HG03280 (cell line): ENCODE results near the gene ACY1.

ENCODE experiments used
- ATAC-seq: cut with Tn5 transposase; IDR thresholded peaks from one replicate; pipeline ENCODE4 v1.9.1; 2021; ENCODE audit warnings: mild to moderate bottlenecking, moderate library complexity; ENCODE audit not compliant: unreplicated experiment

ACY1 gene

DNA sequence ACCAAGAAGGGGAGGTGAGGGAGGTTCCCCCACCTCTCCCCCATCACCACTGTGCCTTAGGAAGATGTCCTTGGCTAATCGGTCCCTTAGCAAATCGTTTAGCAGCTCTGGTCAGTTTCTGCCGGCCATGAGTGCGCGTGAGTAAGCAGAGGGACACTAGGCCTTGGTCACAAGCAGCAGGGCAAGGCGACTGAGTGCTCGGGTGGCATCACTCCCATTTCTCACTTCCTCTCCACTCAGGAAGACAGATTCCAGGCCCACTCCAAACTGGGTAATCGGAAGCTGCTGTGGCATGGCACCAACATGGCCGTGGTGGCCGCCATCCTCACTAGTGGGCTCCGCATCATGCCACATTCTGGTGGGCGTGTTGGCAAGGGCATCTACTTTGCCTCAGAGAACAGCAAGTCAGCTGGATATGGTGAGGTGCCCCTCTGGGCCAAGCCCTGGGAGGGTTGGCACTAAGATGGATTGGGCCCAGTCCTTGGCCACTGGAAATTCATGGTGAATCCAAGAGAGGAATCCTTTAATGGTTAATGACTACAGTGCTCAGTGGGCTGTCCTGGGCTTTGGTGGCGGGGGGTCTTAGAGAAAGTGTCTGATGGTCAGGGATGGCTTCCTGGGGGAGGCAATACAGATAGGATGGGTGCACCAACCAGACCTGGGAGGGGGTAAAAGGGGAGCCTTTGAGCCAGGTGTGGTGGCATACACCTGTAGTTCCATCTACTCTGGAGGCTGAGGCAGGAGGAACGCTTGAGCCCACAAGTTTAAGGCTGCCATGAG is 37.2 kb upstream of the ACY1 start:
- no peak for ATAC-seq

- no peak for ATAC-seq
Observed at GRCh38 chr3:51946796-51947195, 36.5 kb upstream of the ACY1 start.

DNA sequence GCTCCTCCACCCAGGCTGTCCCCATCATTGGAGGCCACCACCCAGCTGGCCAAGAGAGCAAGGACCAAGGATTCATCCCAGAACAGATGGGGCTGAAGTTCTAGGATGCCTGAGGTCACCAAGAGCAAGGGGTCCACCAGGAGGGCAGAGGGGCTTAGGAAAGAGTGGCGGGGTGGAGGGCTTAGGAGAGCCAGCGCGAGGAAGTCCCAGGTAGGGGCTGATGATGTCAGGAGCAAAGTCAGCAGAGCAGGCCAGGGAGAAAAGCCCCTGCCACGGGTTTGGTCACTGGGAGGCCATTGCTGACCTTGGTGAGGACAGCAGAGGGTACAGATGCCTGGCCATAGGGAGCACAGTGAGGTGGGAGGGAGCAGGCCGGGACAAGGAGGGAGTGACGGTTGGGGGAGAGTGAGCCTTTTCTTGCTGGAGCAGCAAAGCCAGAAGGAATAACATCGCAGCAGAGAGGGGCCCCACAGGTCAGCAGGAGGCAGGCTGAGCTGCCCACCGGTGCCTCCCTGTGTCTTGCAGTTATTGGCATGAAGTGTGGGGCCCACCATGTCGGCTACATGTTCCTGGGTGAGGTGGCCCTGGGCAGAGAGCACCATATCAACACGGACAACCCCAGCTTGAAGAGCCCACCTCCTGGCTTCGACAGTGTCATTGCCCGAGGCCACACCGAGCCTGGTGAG is 36.0 kb upstream of the ACY1 start:
- no peak for ATAC-seq

GRCh38 chr3:51948016-51948580 is 35.2 kb upstream of the ACY1 start:
- ATAC-seq: no peak

DNA sequence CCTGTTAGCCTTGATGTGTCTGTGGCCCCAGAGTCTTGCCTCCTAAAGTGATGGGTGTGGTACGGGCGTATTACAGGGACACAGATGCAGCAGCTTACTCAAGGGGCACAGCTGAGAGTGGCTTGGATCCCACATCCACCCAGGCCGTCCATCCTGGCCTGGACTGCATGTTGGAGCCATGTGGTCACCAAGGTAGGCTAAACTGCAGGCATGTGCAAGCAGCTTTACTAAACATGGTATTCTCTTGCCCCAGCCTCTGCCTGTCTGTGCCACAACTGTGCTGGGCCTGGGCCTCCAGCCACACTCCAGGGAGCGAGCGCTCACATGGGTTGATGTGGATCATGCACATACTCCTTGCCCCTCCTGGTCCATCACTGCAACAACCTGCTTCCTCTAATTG is 34.2 kb upstream of the ACY1 start:
- ATAC-seq: no peak

GRCh38 chr3:51950899-51951298 is 32.4 kb upstream of the ACY1 start:
- ATAC-seq: no peak

- no peak for ATAC-seq
Observed at GRCh38 chr3:51953445-51953844, 29.9 kb upstream of the ACY1 start.

DNA sequence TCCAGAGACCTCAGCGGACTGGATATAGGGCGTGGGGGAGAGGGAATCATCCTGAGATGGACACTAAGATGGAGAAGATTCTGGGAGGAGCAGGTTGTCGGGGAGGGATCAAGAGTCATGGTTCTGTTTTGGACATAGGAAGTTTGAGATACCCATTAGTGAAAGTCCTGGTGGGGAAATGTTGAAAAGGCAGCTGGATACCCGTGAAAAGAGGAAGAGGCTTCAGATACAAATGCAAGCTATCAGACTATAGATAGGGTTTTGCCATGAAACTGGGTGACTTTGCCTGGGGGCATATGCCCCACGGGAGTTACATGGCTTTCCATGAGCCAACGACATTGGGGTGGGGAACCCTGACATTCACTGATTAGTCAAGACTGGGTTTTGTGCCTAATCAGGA is 29.2 kb upstream of the ACY1 start:
- no peak for ATAC-seq

- ATAC-seq: no peak
Observed at GRCh38 chr3:51954713-51955112, 28.6 kb upstream of the ACY1 start.

DNA sequence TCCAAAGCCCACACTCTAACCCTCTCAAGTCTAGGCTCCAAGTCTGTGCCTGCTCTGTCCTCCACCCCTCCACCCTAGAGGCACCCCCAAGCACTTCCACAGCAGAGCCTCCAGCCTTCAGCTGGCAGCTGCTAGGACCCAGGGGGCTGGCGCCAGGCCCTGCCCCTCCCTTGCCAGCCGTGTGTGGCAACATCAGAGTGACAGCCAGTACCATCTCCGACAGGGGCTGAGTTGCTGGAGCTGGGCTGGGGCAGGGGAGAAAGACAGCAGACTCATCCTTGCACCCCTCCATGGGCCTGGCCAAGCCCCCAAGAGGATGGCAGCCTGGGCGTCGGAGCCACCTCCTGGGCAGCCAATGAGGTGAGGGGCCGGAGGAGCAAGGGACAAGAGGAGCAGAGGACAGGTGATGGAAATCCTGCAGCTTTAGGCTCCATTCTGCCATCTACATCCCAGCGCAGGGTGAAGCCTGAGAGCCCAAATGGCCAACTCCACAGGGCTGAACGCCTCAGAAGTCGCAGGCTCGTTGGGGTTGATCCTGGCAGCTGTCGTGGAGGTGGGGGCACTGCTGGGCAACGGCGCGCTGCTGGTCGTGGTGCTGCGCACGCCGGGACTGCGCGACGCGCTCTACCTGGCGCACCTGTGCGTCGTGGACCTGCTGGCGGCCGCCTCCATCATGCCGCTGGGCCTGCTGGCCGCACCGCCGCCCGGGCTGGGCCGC is 28.0 kb upstream of the ACY1 start, which contains the start of gene GPR62:
TSS of gene GPR62 (plus strand) at position 207 of the 718 bp plus-strand sequence. CDS start at position 479, 272 bp downstream.
- no peak for ATAC-seq

DNA sequence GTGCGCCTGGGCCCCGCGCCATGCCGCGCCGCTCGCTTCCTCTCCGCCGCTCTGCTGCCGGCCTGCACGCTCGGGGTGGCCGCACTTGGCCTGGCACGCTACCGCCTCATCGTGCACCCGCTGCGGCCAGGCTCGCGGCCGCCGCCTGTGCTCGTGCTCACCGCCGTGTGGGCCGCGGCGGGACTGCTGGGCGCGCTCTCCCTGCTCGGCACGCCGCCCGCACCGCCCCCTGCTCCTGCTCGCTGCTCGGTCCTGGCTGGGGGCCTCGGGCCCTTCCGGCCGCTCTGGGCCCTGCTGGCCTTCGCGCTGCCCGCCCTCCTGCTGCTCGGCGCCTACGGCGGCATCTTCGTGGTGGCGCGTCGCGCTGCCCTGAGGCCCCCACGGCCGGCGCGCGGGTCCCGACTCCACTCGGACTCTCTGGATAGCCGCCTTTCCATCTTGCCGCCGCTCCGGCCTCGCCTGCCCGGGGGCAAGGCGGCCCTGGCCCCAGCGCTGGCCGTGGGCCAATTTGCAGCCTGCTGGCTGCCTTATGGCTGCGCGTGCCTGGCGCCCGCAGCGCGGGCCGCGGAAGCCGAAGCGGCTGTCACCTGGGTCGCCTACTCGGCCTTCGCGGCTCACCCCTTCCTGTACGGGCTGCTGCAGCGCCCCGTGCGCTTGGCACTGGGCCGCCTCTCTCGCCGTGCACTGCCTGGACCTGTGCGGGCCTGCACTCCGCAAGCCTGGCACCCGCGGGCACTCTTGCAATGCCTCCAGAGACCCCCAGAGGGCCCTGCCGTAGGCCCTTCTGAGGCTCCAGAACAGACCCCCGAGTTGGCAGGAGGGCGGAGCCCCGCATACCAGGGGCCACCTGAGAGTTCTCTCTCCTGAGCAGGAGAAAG is 27.2 kb upstream of the ACY1 start:
- ATAC-seq: no peak

GRCh38 chr3:51957520-51958205 is 25.7 kb upstream of the ACY1 start:
- no peak for ATAC-seq

DNA sequence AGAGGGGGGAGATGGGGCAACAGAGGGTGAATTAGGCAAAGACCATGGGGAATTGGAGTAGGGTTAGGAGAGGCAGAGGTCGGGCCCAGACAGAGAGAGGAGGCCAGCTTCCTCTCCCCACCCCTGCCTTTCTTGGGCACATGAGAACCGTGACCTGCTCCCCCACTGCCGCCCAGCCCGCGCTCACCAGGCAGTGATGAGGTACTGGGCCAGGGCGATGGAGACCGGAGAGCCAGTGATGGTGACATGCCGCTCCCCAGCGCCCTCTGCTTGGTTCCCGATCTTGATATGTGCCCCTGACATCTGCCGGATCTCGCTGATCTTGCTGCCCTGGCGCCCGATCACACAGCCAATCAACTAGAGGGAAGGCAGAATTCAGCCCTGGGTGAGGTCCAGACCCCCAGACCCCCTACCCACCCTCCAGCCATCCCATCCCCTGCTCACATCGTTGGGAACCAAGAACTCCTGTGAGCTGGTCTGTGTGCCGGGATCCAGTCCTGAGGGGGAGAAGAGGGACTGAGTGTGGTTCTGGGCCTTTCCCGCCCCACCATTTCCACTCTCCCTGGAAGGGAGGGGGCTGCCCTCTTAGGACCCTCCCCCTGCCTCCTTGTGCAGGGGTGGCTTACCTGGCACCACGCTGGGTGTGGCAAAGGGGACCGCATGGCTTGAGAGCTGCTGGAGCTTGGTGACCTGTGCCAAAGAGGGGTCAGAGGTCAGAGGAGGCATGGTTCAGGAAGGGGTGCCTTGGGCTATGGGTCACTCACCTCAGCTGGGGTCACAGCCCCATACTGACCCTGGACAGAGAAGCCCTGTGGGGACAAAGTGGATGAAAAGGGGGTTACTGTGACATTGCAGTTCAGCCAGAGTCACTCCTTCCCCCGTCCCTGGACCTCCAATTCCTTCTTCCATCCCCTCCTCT is 24.5 kb upstream of the ACY1 start:
- no peak for ATAC-seq

GRCh38 chr3:51959651-51960050 is 23.7 kb upstream of the ACY1 start:
- no peak for ATAC-seq

- no peak for ATAC-seq
Observed at GRCh38 chr3:51960386-51960785, 22.9 kb upstream of the ACY1 start.

DNA sequence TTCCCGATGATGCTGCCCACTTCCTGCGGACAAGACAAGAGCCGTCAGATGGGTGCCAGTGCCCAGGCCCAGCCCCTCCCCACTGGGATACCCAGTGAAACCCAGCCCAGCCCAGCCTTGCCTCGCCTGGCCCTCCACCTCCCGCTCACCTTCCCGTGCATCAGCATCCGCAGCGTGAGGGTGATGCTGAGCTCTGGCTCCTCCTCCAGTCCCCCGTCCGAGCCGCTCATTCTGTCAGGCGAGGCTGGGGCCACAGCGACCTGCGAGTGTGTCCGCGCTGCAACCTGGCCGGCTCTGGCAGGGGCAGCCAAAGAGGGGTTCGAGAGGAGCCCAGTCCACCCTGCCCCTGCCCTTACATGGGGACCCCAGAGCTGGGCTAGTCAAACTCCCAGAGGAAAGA is 22.3 kb upstream of the ACY1 start:
- no peak for ATAC-seq

DNA sequence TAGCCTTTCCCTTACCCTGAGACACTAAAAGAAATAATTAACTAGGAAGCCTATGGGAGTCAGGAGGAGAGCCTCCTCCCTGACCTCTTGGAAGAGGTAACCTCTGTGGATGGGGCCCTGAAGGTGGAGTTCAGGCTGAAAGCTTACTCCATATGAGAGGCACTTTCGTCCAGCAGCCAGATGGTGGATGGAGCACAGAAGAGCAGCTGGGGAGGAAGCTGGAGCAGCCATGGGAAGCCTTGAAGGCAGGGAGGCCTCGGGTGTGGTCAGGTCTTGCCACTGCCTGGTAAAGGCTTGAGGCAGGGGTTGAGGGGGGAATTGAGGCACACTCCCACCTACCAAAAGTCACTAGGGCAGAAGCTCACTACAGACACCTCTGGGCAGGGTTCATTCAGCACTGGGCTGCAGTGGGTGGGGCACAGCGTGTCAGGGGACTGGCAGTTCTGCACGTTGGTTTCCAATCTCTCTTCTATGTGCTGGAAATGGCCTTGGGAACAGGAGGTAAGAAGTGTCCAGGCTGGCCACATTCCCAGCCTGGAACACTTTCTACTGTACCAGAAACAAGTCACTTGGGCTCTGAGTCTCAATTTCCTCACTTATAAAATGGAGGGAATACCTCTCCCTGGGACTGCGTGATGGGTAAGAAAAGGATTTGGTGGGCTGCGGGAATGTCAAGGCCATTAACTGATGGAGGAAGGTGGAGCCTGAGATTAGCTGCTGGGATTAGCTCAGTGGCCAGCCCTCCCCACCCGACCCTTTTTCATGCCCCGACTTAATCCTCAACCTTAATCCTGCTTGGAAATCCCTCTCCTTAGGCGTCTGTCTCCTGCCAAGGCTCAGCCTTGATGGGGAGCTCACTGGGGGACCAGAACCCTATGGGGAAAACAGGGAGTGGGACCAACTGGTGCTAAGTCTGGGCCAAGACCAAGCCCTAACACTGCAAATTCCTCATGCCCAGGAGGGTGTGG is 21.4 kb upstream of the ACY1 start:
- ATAC-seq: no peak
